ENCODE data around the gene MED15. TPM values are rescaled to one million over a fixed set of nuclear protein-coding genes. Genes with fewer than 3 reads are reported as not detected.

Gene MED15
- total and polyA plus RNA-seq, 2 of the 8 experiments (the other 6 are each of a cell fraction or from before 2014, with no cell fraction given), result 28.3 to 57.1 TPM

GRCh38 chr22:20636075-20636812 lies 128.8 kb downstream of the MED15 start:
- CTCF ChIA-PET (ENCODE audit: partially characterized antibody), result interaction anchor here (0.9 to 2.0 kb wide), 6 partner anchors 9 to 31 kb away, joined by 3 to 5 read pairs (median 3); no protein-coding TSS in a partner anchor
- no peak for TF ChIP-seq RBBP5 (IDR thresholded peaks at IDR 0.05; ENCODE audit: borderline replicate concordance, low read depth, low read length)
- no peaks in the 10 kb centered on the region for H3K79me1 ChIP-seq (ENCODE audit: low read depth, low read length)
- no peak overlapping the region for H3K4ac ChIP-seq (replicated peaks; ENCODE audit: insufficient read length, low read depth, low read length)
- H2BK20ac ChIP-seq (ENCODE audit: low read length), result no peak overlapping the region
- H3K79me2 ChIP-seq (ENCODE audit: control insufficient read depth in 1 of 2, insufficient read depth in 2 of 2, low read length in 2 of 2), result no peaks in the 10 kb centered on the region
- no peak overlapping the region for H3K56ac ChIP-seq (replicated peaks; ENCODE audit: insufficient read length, low read depth, low read length)
- H3K4me2 ChIP-seq (ENCODE audit: insufficient read depth in 1 of 2, low read depth in 2 of 2, low read length in 2 of 2), result no peak overlapping the region
- no peaks in the 10 kb centered on the region for H3K4me1 ChIP-seq (replicated peaks in 1 of 4; ENCODE audit: control insufficient read depth in 3 of 4, insufficient read depth in 4 of 4, low read length in 3 of 4)
- no peak for DNase-seq (ENCODE audit: low read depth in 1 of 2, low spot score in 2 of 2)
- H4K5ac ChIP-seq (ENCODE audit: insufficient read length, low read depth, low read length), result no peak overlapping the region
- no peak overlapping the region for H2AK5ac ChIP-seq (ENCODE audit: low read depth, low read length)
- H3K18ac ChIP-seq (ENCODE audit: extremely low read depth, low read length), result no peak overlapping the region
- no peaks in the 10 kb centered on the region for H3K36me3 ChIP-seq (ENCODE audit: control insufficient read depth in 2 of 4, insufficient read depth in 4 of 4, low read length in 3 of 4)
- no peak overlapping the region for H3K4me3 ChIP-seq (ENCODE audit: extremely low read depth in 1 of 4, insufficient read depth in 2 of 4, low read depth in 3 of 4, low read length in 4 of 4)
- H2BK15ac ChIP-seq (ENCODE audit: low read length), result no peak overlapping the region
- no peak overlapping the region; the same call in 1 of the 2 replicates for H4K8ac ChIP-seq (ENCODE audit: extremely low read depth, insufficient read depth, low read length)
- no peak overlapping the region for H3K27ac ChIP-seq (ENCODE audit: low read depth, low read length)
- no peak for FAIRE-seq
- H3K23me2 ChIP-seq (ENCODE audit: low read depth, low read length), result no peaks in the 10 kb centered on the region
- no peaks in the 10 kb centered on the region for H3K9me3 ChIP-seq (ENCODE audit: insufficient read depth in 2 of 2, low read depth in 1 of 2, low read length in 1 of 2)
- no peak overlapping the region for H2AFZ ChIP-seq (ENCODE audit: low read length)
- H3K14ac ChIP-seq (ENCODE audit: insufficient read length), result no peak overlapping the region
- H2BK120ac ChIP-seq (replicated peaks; ENCODE audit: low read depth, low read length), result no peak overlapping the region
- H4K91ac ChIP-seq (replicated peaks; ENCODE audit: insufficient read length, low read length), result no peak overlapping the region
- H2BK5ac ChIP-seq (ENCODE audit: low read depth, low read length), result no peak overlapping the region
- H2BK12ac ChIP-seq (ENCODE audit: low read depth, low read length), result no peak overlapping the region
- POLR2A ChIA-PET (ENCODE audit: partially characterized antibody), result no interaction called here
- no peaks in the 10 kb centered on the region for H4K20me1 ChIP-seq (replicated peaks in 1 of 2; ENCODE audit: control insufficient read depth in 1 of 2, insufficient read depth in 2 of 2, low read length in 2 of 2)
- H3K23ac ChIP-seq (ENCODE audit: insufficient read length), result no peak overlapping the region
- WGBS, 2 experiments (ENCODE audit: extremely low coverage in 1 of 2, insufficient coverage in 1 of 2, insufficient read length in 1 of 2, insufficient replicate concordance in 2 of 2, low coverage in 1 of 2, low lambda C conversion rate in 2 of 2, missing lambda C conversion rate in 1 of 2), result 88% methylated on average over 16 of the region's 16 CpGs; no CpG with 5 or more reads in 1 of the 2 experiments
- no peaks in the 10 kb centered on the region for H3K27me3 ChIP-seq (replicated peaks in 1 of 4; ENCODE audit: control insufficient read depth in 3 of 4, extremely low read depth in 1 of 4, insufficient read depth in 3 of 4, low read length in 3 of 4)
- no peak overlapping the region for H3K9ac ChIP-seq (replicated peaks in 1 of 4; ENCODE audit: extremely low read depth in 1 of 4, low read depth in 3 of 4, low read length in 3 of 4)

Measured in H1 (cell line).